ENCODE results near the gene SMIM31. TPM values are rescaled to one million over a fixed set of nuclear protein-coding genes. Genes with fewer than 3 reads are reported as not detected.

SMIM31 gene
- total and polyA plus RNA-seq, 4 donors = 5.5 TPM; not detected in 3

GRCh38 chr4:164828955-164829354, 75.0 kb downstream of the SMIM31 start:
- 47 to 57% methylated on average over 3 of the region's 3 CpGs for WGBS, 2 donors
- Histone ChIP-seq H3K4me3 (ENCODE audit: low read length in 2 of 2) (no peak overlapping the region), H3K9me3 (ENCODE audit: control insufficient read depth, low read length) (no peaks in the 10 kb centered on the region), H3K4me1 (ENCODE audit: control insufficient read depth in 1 of 2, insufficient read depth in 2 of 2, low read length in 2 of 2) (no peaks in the 10 kb centered on the region), H3K36me3 (ENCODE audit: control insufficient read depth in 1 of 2, insufficient read depth in 2 of 2, low read length in 1 of 2) (no peaks in the 10 kb centered on the region), H3K27me3 (ENCODE audit: control insufficient read depth in 1 of 2, insufficient read depth in 2 of 2, low read length in 1 of 2) (no peaks in the 10 kb centered on the region), H3K27ac (ENCODE audit: low read depth in 1 of 2, low read length in 2 of 2) (no peak overlapping the region)
- intact Hi-C loops (cut with DNase I) = no loop called here
- DNase-seq (no peak), ATAC-seq (ENCODE audit: low FRiP score) (no peak)

GRCh38 chr4:164846566-164846965, 92.6 kb downstream of the SMIM31 start:
- no peak overlapping the region for H3K27ac ChIP-seq (ENCODE audit: low read depth in 1 of 2, low read length in 2 of 2)
- DNase-seq = no peak
- no peaks in the 10 kb centered on the region for H3K9me3 ChIP-seq (ENCODE audit: control insufficient read depth, low read length)
- H3K4me3 ChIP-seq (ENCODE audit: low read length in 2 of 2) = no peak overlapping the region
- no peaks in the 10 kb centered on the region for H3K36me3 ChIP-seq (ENCODE audit: control insufficient read depth in 1 of 2, insufficient read depth in 2 of 2, low read length in 1 of 2)
- WGBS, 2 donors = 68 to 76% methylated on average over 4 of the region's 4 CpGs
- H3K4me1 ChIP-seq (ENCODE audit: control insufficient read depth in 1 of 2, insufficient read depth in 2 of 2, low read length in 2 of 2) = no peaks in the 10 kb centered on the region
- intact Hi-C loops (cut with DNase I) = no loop called here
- no peak for ATAC-seq (ENCODE audit: low FRiP score)
- H3K27me3 ChIP-seq (ENCODE audit: control insufficient read depth in 1 of 2, insufficient read depth in 2 of 2, low read length in 1 of 2) = no peaks in the 10 kb centered on the region

GRCh38 chr4:164847016-164847415, 93.1 kb downstream of the SMIM31 start:
- ATAC-seq (ENCODE audit: low FRiP score) (no peak), DNase-seq (no peak)
- intact Hi-C loops (cut with DNase I) = no loop called here
- WGBS, 2 donors = 35 to 39% methylated on average over 3 of the region's 3 CpGs
- Histone ChIP-seq H3K27me3 (ENCODE audit: control insufficient read depth in 1 of 2, insufficient read depth in 2 of 2, low read length in 1 of 2) (no peaks in the 10 kb centered on the region), H3K27ac (ENCODE audit: low read depth in 1 of 2, low read length in 2 of 2) (no peak overlapping the region), H3K9me3 (ENCODE audit: control insufficient read depth, low read length) (no peaks in the 10 kb centered on the region), H3K4me1 (ENCODE audit: control insufficient read depth in 1 of 2, insufficient read depth in 2 of 2, low read length in 2 of 2) (no peaks in the 10 kb centered on the region), H3K4me3 (ENCODE audit: low read length in 2 of 2) (no peak overlapping the region), H3K36me3 (ENCODE audit: control insufficient read depth in 1 of 2, insufficient read depth in 2 of 2, low read length in 1 of 2) (no peaks in the 10 kb centered on the region)

- DNase-seq = no peak
- 49 to 76% methylated on average over 2 of the region's 2 CpGs for WGBS, 2 donors
- H3K4me3 ChIP-seq (ENCODE audit: low read length in 2 of 2) = no peak overlapping the region
- ATAC-seq (ENCODE audit: low FRiP score) = no peak
- H3K36me3 ChIP-seq (ENCODE audit: control insufficient read depth in 1 of 2, insufficient read depth in 2 of 2, low read length in 1 of 2) = no peaks in the 10 kb centered on the region
- H3K4me1 ChIP-seq (ENCODE audit: control insufficient read depth in 1 of 2, insufficient read depth in 2 of 2, low read length in 2 of 2) = no peaks in the 10 kb centered on the region
- intact Hi-C loops (cut with DNase I) = no loop called here
- H3K9me3 ChIP-seq (ENCODE audit: control insufficient read depth, low read length) = no peaks in the 10 kb centered on the region
- no peak overlapping the region for H3K27ac ChIP-seq (ENCODE audit: low read depth in 1 of 2, low read length in 2 of 2)
- no peaks in the 10 kb centered on the region for H3K27me3 ChIP-seq (ENCODE audit: control insufficient read depth in 1 of 2, insufficient read depth in 2 of 2, low read length in 1 of 2)
Measured at GRCh38 chr4:164847967-164848649, 94.2 kb downstream of the SMIM31 start.

Other genes with a start within 250 kb of the SMIM31 start
- gene APELA, start 123.0 kb downstream of the SMIM31 start, total RNA-seq = not detected
- gene APELA, start 123.0 kb downstream of the SMIM31 start, polyA plus RNA-seq = not detected
- under 1 TPM; 0.81 to 0.94 TPM for gene TRIM61, start 223.5 kb downstream of the SMIM31 start, total RNA-seq
- gene TRIM61, start 223.5 kb downstream of the SMIM31 start, polyA plus RNA-seq = under 1 TPM; 0.50 to 0.56 TPM